Esophagus muscularis mucosa (tissue), 3 donors: ENCODE results near the gene LCP2.

Source experiments
- CTCF ChIP-seq, 3 experiments: fragments of 200-600 bp in 2 of 3; fragments of 450-650 bp in 1 of 3; sonication (generic) in 2 of 3; IDR thresholded peaks; one replicate each; pipeline ENCODE4 v1.5.1; 2017 to 2019; ENCODE audit warnings: antibody characterized with exemption in 3 of 3, mild to moderate bottlenecking in 2 of 3, moderate library complexity in 1 of 3
- POLR2AphosphoS5 ChIP-seq, 2 donors: sonication (generic); formaldehyde crosslinking; IDR thresholded peaks; one replicate each; pipeline ENCODE4 v1.6.1; 2017; ENCODE audit warnings: antibody characterized with exemption in 2 of 2

GRCh38 chr5:170330568-170331054, 33.0 kb upstream of the LCP2 start:
- TF ChIP-seq CTCF (IDR thresholded peaks at IDR 0.05) (no peak), POLR2AphosphoS5 (IDR thresholded peaks at IDR 0.05) (no peak)
